Measurements from ENCODE around the gene REEP5. TPM values are rescaled to one million over a fixed set of nuclear protein-coding genes. Genes with fewer than 3 reads are reported as not detected.

The REEP5 gene
- total and polyA plus RNA-seq, 2 of the 13 experiments (the other 11 are each of a cell fraction or from before 2014, with no cell fraction given), result 49.4 to 239 TPM

DNA sequence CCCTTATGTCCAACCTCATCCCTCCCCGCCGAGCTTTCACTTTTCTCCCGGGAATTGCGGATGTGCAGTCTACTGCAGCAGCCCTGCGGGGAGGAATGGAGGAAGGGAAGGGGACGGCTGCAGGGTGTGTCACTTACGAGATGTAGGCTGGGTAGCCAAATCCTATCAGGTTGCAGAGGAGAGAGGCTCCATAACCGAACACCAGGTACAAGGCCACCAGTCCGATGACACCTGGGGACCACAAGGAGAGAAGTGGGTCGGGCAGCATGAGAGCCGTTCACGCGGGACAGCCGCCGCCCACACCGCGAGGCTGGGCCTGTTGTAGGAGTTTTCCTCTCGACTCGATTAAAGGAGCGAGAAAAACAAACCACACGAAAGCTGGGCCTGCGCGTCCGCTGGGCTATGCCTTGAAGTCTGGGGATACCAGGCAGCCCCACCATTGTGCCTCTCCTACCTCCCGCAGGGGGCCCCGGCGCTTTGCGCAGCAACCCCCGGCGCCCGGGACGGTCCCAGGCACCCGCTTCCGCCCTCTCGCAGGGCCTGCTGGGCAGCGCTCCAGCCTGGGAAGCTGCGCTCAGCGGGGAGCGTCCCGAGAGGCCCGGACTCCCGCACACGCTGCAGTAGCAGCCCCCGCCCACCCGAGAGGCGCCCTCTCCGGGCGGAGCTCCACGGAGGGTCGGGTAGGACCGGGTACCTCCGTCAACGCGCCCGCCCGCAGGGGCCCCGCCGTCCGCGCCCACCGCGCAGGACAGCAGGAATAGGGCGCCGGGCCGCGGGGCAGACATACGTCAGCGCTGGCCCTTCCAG is 798 bp downstream of the REEP5 start (continued):
- no peak for TF ChIP-seq TRIM24 (CRISPR knock-in tag; IDR thresholded peaks at IDR 0.05)
- TF ChIP-seq ZNF350 (CRISPR knock-in tag; IDR thresholded peaks at IDR 0.05; ENCODE audit: borderline replicate concordance, low read depth), result no peak
- TF ChIP-seq ZNF20 (CRISPR knock-in tag; IDR thresholded peaks at IDR 0.05), result no peak
- TF ChIP-seq, protein P1, sequence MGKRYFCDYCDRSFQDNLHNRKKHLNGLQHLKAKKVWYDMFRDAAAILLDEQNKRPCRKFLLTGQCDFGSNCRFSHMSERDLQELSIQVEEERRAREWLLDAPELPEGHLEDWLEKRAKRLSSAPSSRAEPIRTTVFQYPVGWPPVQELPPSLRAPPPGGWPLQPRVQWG (CRISPR knock-in tag; IDR thresholded peaks at IDR 0.05; ENCODE audit: borderline replicate concordance, low read depth), result no peak
- TF ChIP-seq NFATC3 (CRISPR knock-in tag; IDR thresholded peaks at IDR 0.05), result 0 out of 2 replicates have a peak, but pooled peaks have one; percentile 20
- peak; percentile 24; the same call in 1 of the 2 replicates for TF ChIP-seq ZNF274 (CRISPR knock-in tag; IDR thresholded peaks at IDR 0.05)
- no peak for TF ChIP-seq CEBPG (CRISPR knock-in tag; IDR thresholded peaks at IDR 0.05)
- no peak for TF ChIP-seq ARHGAP35 (CRISPR knock-in tag; IDR thresholded peaks at IDR 0.05; ENCODE audit: borderline replicate concordance)
- TF ChIP-seq TARDBP (CRISPR knock-in tag; IDR thresholded peaks at IDR 0.05), result 0 out of 2 replicates have a peak, but pooled peaks have one; percentile 32
- no peak for TF ChIP-seq EEA1 (CRISPR knock-in tag; IDR thresholded peaks at IDR 0.05; ENCODE audit: borderline replicate concordance)
- TF ChIP-seq CEBPB (IDR thresholded peaks at IDR 0.05; ENCODE audit: borderline replicate concordance, low read depth, low read length), result no peak
- TF ChIP-seq KLF11 (CRISPR knock-in tag; IDR thresholded peaks at IDR 0.05), result no peak
- TF ChIP-seq GABPB1 (CRISPR knock-in tag; IDR thresholded peaks at IDR 0.05), result peak; percentile 60
- TF ChIP-seq ZNF605 (CRISPR knock-in tag; IDR thresholded peaks at IDR 0.05), result 0 out of 2 replicates have a peak, but pooled peaks have one; percentile 41
- TF ChIP-seq, protein P2, sequence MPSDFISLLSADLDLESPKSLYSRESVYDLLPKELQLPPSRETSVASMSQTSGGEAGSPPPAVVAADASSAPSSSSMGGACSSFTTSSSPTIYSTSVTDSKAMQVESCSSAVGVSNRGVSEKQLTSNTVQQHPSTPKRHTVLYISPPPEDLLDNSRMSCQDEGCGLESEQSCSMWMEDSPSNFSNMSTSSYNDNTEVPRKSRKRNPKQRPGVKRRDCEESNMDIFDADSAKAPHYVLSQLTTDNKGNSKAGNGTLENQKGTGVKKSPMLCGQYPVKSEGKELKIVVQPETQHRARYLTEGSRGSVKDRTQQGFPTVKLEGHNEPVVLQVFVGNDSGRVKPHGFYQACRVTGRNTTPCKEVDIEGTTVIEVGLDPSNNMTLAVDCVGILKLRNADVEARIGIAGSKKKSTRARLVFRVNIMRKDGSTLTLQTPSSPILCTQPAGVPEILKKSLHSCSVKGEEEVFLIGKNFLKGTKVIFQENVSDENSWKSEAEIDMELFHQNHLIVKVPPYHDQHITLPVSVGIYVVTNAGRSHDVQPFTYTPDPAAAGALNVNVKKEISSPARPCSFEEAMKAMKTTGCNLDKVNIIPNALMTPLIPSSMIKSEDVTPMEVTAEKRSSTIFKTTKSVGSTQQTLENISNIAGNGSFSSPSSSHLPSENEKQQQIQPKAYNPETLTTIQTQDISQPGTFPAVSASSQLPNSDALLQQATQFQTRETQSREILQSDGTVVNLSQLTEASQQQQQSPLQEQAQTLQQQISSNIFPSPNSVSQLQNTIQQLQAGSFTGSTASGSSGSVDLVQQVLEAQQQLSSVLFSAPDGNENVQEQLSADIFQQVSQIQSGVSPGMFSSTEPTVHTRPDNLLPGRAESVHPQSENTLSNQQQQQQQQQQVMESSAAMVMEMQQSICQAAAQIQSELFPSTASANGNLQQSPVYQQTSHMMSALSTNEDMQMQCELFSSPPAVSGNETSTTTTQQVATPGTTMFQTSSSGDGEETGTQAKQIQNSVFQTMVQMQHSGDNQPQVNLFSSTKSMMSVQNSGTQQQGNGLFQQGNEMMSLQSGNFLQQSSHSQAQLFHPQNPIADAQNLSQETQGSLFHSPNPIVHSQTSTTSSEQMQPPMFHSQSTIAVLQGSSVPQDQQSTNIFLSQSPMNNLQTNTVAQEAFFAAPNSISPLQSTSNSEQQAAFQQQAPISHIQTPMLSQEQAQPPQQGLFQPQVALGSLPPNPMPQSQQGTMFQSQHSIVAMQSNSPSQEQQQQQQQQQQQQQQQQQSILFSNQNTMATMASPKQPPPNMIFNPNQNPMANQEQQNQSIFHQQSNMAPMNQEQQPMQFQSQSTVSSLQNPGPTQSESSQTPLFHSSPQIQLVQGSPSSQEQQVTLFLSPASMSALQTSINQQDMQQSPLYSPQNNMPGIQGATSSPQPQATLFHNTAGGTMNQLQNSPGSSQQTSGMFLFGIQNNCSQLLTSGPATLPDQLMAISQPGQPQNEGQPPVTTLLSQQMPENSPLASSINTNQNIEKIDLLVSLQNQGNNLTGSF (CRISPR knock-in tag; IDR thresholded peaks at IDR 0.05), result no peak
- TF ChIP-seq ZNF558 (CRISPR knock-in tag; IDR thresholded peaks at IDR 0.05; ENCODE audit: borderline replicate concordance), result no peak
- TF ChIP-seq, protein P3, sequence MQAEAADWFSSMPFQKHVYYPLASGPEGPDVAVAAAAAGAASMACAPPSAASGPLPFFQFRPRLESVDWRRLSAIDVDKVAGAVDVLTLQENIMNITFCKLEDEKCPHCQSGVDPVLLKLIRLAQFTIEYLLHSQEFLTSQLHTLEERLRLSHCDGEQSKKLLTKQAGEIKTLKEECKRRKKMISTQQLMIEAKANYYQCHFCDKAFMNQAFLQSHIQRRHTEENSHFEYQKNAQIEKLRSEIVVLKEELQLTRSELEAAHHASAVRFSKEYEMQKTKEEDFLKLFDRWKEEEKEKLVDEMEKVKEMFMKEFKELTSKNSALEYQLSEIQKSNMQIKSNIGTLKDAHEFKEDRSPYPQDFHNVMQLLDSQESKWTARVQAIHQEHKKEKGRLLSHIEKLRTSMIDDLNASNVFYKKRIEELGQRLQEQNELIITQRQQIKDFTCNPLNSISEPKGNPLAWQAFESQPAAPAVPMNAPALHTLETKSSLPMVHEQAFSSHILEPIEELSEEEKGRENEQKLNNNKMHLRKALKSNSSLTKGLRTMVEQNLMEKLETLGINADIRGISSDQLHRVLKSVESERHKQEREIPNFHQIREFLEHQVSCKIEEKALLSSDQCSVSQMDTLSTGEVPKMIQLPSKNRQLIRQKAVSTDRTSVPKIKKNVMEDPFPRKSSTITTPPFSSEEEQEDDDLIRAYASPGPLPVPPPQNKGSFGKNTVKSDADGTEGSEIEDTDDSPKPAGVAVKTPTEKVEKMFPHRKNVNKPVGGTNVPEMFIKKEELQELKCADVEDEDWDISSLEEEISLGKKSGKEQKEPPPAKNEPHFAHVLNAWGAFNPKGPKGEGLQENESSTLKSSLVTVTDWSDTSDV (CRISPR knock-in tag; IDR thresholded peaks at IDR 0.05), result no peak
- TF ChIP-seq, protein P4, sequence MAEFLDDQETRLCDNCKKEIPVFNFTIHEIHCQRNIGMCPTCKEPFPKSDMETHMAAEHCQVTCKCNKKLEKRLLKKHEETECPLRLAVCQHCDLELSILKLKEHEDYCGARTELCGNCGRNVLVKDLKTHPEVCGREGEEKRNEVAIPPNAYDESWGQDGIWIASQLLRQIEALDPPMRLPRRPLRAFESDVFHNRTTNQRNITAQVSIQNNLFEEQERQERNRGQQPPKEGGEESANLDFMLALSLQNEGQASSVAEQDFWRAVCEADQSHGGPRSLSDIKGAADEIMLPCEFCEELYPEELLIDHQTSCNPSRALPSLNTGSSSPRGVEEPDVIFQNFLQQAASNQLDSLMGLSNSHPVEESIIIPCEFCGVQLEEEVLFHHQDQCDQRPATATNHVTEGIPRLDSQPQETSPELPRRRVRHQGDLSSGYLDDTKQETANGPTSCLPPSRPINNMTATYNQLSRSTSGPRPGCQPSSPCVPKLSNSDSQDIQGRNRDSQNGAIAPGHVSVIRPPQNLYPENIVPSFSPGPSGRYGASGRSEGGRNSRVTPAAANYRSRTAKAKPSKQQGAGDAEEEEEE (CRISPR knock-in tag; IDR thresholded peaks at IDR 0.05; ENCODE audit: borderline replicate concordance), result no peak
- TF ChIP-seq SMC3 (IDR thresholded peaks at IDR 0.05; ENCODE audit: low read length), result no peak
- TF ChIP-seq ZNF382 (CRISPR knock-in tag; IDR thresholded peaks at IDR 0.05; ENCODE audit: borderline replicate concordance), result no peak
